GM21390 (cell line): ENCODE results near the gene ELN.
"Not testable (repeated sequence)": the region's sequence is repeated elsewhere in the genome, so short reads cannot be mapped to it uniquely, and the experiment has no call there.

Experiments
- ATAC-seq: cut with Tn5 transposase; IDR thresholded peaks from one replicate; pipeline ENCODE4 v1.9.1; 2021; ENCODE audit not compliant: unreplicated experiment

Gene ELN

GRCh38 chr7:74027683-74028320 lies at the start of gene ELN:
TSS of gene ELN (plus strand) at chr7:74028173. CDS start at chr7:74028188, 15 bp downstream.
- ATAC-seq, result no peak

DNA sequence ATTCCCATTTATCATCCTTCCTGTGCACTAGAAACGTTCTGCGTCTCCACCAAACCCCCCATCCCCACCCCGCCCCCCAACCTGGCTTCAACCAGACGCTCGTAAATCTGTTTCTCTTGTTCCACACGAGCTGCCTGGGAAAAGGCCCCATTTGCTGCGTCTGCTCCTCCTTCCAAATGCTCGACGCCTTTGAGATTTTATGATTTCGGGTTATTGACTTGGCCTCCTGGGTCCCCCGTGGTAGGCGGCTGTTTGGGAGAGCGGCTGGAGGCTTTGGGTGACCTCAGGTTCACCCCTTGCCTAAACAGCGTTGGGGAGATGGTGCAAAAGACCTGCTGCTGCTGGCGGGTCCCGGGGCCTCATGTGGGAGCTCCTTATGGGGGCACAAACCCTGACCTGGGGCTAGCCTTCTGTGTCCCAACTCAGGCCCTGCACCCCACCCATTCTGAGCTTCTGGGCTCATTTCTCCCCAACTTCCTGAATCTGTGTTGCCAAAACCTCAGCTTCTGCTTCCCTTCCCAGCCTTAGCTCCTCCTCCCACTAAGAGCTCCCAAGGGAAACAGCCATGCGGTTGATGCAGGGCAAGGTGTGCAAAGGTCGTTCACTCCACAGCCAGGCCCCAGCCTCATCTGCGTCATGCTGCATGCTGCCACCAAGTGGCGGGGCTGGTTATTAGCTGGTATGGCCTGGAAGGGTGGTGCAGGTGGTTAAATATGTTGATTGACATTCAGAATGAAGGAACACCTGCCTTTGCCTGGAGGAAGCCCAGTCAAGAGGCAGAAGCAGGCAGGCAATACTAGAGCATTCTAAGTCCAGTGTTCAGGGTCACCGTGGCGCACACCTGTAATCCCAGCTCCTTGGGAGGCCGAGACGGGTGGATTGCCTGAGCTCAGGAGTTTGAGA lies 49.1 kb upstream of the ELN start:
- ATAC-seq, result no peak

DNA sequence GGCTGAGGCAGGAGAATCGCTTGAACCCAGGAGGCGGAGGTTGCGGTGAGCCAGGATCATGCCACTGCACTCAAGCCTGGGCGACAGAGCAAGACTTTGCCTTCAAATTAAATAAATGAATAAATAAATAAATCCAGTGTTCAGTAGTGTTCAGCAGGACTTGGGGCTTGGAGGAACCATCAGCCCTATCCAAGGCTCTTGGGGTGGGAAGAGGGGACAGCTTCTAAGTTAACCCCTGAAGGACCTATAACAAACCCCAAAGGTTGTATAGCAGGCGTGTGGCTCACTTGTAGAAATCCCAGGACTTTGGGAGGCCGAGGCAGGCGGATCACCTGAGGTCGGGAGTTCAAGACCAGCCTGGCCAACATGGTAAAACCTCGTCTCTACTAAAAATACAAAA lies 48.3 kb upstream of the ELN start:
- not testable (repeated sequence) for ATAC-seq

- ATAC-seq, result no peak
Observed at GRCh38 chr7:73980206-73980605, 47.8 kb upstream of the ELN start.

- no peak for ATAC-seq
Observed at GRCh38 chr7:73981933-73982332, 46.0 kb upstream of the ELN start.

- no peak for ATAC-seq
Observed at GRCh38 chr7:73983437-73984164, 44.4 kb upstream of the ELN start.

- no peak for ATAC-seq
Observed at GRCh38 chr7:73984481-73985205, 43.3 kb upstream of the ELN start.

GRCh38 chr7:73985737-73986141 lies 42.2 kb upstream of the ELN start:
- ATAC-seq, result no peak

- no peak for ATAC-seq
Observed at GRCh38 chr7:73986158-73986631, 41.8 kb upstream of the ELN start.

DNA sequence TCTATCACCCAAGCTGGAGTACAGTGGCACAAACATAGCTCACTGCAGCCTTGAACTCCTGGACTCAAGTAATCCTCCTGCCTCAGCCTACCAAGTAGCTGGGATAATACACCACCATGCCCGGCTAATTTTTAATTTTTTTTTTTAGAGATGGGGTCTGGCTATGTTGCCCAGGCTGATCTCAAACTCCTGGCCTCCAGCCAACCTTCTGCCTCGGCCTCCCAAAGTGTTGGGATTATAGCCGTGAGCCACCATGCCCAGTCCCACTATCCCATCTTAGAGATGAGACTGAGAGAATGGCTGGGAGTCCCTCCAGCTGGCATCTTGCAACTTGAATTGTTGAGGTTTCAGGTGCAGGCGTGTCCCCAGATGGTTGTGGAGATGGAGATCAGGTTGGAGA lies 40.7 kb upstream of the ELN start:
- ATAC-seq, result no peak

GRCh38 chr7:73988197-73988596 lies 39.8 kb upstream of the ELN start:
- no peak for ATAC-seq

DNA sequence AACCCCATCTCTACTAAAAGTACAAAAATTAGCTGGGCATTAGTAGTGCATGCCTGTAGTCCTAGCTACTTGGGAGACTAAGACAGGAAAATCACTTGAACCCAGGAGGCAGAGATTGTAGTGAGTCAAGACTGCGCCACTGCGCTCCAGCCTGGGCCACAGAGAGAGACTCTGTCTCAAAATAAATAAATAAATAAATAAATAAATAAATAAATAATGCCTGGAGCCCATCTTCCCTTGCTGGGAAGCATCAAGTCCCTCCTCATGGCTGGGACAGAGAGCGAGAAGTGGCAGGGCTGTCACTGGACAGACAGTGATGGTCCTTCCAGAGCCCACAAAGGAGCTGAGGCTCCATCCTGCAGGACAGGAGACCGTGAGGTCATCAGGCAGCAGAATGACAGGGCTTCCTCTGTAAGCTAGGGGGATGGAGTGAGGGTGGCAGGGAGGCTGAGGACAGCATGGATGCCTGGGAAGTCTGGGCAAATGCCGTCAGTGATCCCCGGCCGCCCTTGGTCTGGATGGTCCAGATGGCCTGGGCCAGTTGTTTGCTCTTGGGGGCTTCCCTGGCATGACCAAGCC lies 36.4 kb upstream of the ELN start:
- ATAC-seq, result no peak

DNA sequence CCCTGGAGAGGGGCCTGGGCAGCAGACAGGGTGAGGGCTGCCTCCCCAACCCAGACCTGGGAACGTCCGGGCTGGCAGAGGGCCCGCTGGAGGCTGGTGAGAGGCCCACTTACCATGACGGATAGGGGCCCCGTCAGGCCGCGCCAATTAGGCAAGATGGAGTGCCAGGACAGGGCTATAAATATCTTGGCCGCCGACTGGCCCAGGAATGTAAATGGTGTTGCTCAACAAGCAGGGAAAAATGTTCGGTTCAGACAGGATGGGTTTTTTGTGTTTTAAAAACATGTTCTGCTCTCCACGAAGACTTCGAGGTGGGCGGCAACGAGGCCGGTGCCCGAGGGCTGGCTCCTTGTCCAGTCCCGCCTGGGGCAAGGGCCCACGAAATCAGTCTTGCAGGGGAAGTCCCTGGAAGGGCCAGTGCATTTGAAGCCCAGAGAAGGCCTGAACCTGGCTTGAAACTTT lies 35.8 kb upstream of the ELN start:
- no peak for ATAC-seq

- no peak for ATAC-seq
Observed at GRCh38 chr7:73994023-73994422, 34.0 kb upstream of the ELN start.

DNA sequence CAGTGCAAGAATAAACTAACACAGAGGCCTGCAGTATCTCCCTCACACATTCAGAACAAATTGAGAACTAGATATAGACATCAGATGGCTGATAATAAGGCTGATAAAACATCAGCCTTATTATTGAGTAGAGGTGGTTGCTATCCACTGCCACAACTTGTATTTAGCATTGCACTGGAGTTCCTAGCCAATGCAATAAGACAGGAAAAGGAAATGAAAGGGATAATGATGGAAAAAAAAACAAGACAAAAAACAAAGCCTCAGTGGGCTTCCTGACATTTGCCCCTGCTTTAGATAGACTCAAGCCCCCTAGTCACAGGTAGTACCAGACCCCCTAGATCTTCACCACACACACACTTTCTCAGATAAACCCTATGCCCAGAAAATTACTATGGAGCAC lies 33.2 kb upstream of the ELN start:
- no peak for ATAC-seq

DNA sequence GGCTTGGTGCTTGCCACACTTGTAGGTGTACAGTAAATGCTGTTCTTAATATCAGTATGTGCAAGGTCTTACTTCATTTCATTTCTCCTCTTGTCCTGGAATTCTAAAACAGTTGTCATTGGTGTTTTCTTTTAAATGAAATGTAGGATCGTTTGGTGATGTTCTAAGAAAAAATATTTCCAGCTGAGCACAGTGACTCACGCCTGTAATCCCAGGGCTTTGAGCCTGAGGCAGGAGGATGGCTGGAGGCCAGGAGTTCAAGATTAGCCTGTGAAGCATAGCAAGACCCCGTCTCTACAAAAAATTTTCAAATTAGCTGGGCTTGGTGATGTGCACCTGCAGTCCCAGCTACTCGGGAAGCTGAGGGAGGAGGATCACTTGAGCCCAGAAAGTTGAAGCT lies 32.6 kb upstream of the ELN start:
- no peak for ATAC-seq

DNA sequence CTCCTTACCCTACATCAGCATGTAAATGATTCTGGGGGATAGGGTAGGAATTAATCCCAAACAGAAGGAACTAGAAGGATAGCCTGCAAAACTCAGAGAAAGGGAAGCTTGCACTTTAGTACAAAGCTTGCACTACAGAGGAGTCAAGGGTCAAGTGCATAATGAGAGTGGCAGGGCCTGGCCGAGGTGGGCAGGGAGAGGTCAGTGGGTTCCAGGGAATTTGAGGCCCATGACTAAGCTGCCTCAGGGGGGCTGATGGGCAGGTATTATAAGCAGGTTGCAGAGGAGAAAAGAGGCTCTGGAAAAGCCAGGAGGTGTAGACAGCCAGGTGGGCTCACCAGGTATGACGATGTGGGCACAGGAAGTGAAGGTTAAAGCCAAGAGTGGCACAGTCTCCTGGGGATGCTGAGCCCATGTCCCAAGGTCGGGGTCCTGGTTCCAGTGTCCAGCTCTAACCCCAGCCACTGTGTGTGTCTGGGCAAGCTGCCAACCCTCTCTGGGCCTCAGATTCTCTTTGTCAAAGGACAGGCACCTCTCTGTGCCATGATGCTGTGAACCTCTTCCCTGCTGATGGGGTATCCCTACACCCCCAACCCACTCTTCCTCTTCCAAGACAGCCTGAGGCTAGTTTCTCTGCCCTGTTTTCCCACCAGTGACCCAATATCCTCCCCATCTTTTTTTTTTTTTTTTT lies 32.0 kb upstream of the ELN start:
- ATAC-seq, result no peak

GRCh38 chr7:73997056-73997455 lies 30.9 kb upstream of the ELN start:
- ATAC-seq, result no peak

- no peak for ATAC-seq
Observed at GRCh38 chr7:73999664-74000435, 28.1 kb upstream of the ELN start.
